GM23248 (cell line): ENCODE measurements around the gene SLC5A10. TPM values are rescaled to one million over a fixed set of nuclear protein-coding genes. Genes with fewer than 3 reads are reported as not detected.

ENCODE experiments used
- DNase-seq: peaks from one replicate; pipeline ENCODE4 v3.0.0-alpha.2; 2015
- H2AFZ ChIP-seq: fragments of 200-600 bp; sonication (generic); 2 replicates; pipeline ENCODE4 v1.6.1; 2016; ENCODE audit warnings: antibody characterized with exemption
- H3F3A ChIP-seq: fragments of 200-600 bp; sonication (generic); 2 replicates; pipeline ENCODE4 v1.6.1; 2016; ENCODE audit warnings: mild to moderate bottlenecking, antibody characterized with exemption, mixed run types; ENCODE audit not compliant: insufficient read depth
- H3K27ac ChIP-seq: fragments of 200-600 bp; sonication (generic); 2 replicates; pipeline ENCODE4 v1.5.1; 2016; ENCODE audit warnings: mild to moderate bottlenecking
- H3K27me3 ChIP-seq: fragments of 200-600 bp; sonication (generic); replicated peaks from 2 replicates; pipeline ENCODE4 v1.6.1; 2016; ENCODE audit warnings: mild to moderate bottlenecking; ENCODE audit not compliant: insufficient read depth
- H3K36me3 ChIP-seq: fragments of 200-600 bp; sonication (generic); 2 replicates; pipeline ENCODE4 v1.6.1; 2016; ENCODE audit warnings: low read depth, mild to moderate bottlenecking
- H3K4me1 ChIP-seq: fragments of 200-600 bp; sonication (generic); 2 replicates; pipeline ENCODE4 v1.6.1; 2016; ENCODE audit warnings: mild to moderate bottlenecking; ENCODE audit not compliant: insufficient read depth
- H3K4me2 ChIP-seq: fragments of 200-600 bp; sonication (generic); one replicate; pipeline ENCODE4 v1.6.1; 2016; ENCODE audit warnings: mild to moderate bottlenecking; ENCODE audit not compliant: unreplicated experiment
- H3K4me3 ChIP-seq: fragments of 200-600 bp; sonication (generic); 2 replicates; pipeline ENCODE4 v1.5.1; 2016; ENCODE audit warnings: mild to moderate bottlenecking
- H3K79me2 ChIP-seq: fragments of 200-600 bp; sonication (generic); 2 replicates; pipeline ENCODE4 v1.6.1; 2016; ENCODE audit warnings: mild to moderate bottlenecking; ENCODE audit not compliant: insufficient read depth
- H3K9ac ChIP-seq: fragments of 200-600 bp; sonication (generic); 2 replicates; pipeline ENCODE4 v1.6.1; 2016; ENCODE audit warnings: mild to moderate bottlenecking
- H3K9me2 ChIP-seq: fragments of 200-600 bp; sonication (generic); 2 replicates; pipeline ENCODE4 v1.6.1; 2016; ENCODE audit warnings: mixed run types, mild to moderate bottlenecking, moderate library complexity; ENCODE audit not compliant: insufficient read depth
- H3K9me3 ChIP-seq: fragments of 200-600 bp; sonication (generic); one replicate; pipeline ENCODE4 v1.6.1; 2017; ENCODE audit warnings: low read depth
- H4K20me1 ChIP-seq: fragments of 200-600 bp; sonication (generic); 2 replicates; pipeline ENCODE4 v1.6.0; 2016; ENCODE audit not compliant: insufficient read depth
- EZH2 ChIP-seq: fragments of 200-600 bp; sonication (generic); IDR thresholded peaks from 2 replicates; pipeline ENCODE4 v1.6.1; 2018; ENCODE audit warnings: antibody characterized with exemption, mild to moderate bottlenecking; ENCODE audit not compliant: insufficient read depth, poor library complexity, severe bottlenecking
- EZH2phosphoT487 ChIP-seq: fragments of 200-600 bp; sonication (generic); IDR thresholded peaks from 2 replicates; pipeline ENCODE4 v1.6.1; 2018; ENCODE audit warnings: antibody characterized with exemption, moderate library complexity, mild to moderate bottlenecking, low read depth; ENCODE audit not compliant: insufficient read depth
- WGBS, 2 experiments: methylation state at CpG; one replicate each; pipeline ENCODE4 v1.1.6; 2015 to 2017; ENCODE audit warnings: low lambda C conversion rate in 2 of 2, low coverage in 1 of 2; ENCODE audit errors: missing lambda C conversion rate in 2 of 2; 5-methylcytosine and 5-hydroxymethylcytosine counted together
- in situ Hi-C: fragments of 300-500 bp; cut with MboI; formaldehyde crosslinking; loops from 2 replicates; pipeline ENCODE4 v1.15.0; 2020
- polyA plus RNA-seq: library from polyadenylated mRNA; unstranded; fragments of >200 nt; fragmentation: Nextera tagmentation; extraction: Ambion mirVana; gene quantifications from 2 replicates; pipeline ENCODE4 v1.2.1, GENCODE V29; 2016
- total RNA-seq: library from RNA; depleted of rRNA; stranded (reverse); fragments of >200 nt; shearing (Covaris generic); gene quantifications from 2 replicates; pipeline ENCODE4 v1.2.3, GENCODE V29; 2014

SLC5A10 gene
- total and polyA plus RNA-seq, 2 experiments from 2014 or later = 0.10 TPM; not detected in 1

- H3K79me2 ChIP-seq = no peaks in the 10 kb centered on the region
- 94 to 95% methylated on average over 9 of the region's 9 CpGs for WGBS, 2 experiments
- TF ChIP-seq EZH2phosphoT487 = no peak
- no peak for TF ChIP-seq EZH2
Observed at GRCh38 chr17:18928628-18929125, 23.3 kb upstream of the SLC5A10 start.

GRCh38 chr17:18932360-18933055 lies 19.5 kb upstream of the SLC5A10 start:
- Histone ChIP-seq H3F3A (no peaks in the 10 kb centered on the region), H3K9me2 (no peaks in the 10 kb centered on the region), H4K20me1 (no peaks in the 10 kb centered on the region), H3K4me2 (no peak overlapping the region), H3K4me3 (no peak overlapping the region), H3K36me3 (peaks cover 11% of the 10 kb centered on the region), H3K79me2 (no peaks in the 10 kb centered on the region), H3K27ac (no peak overlapping the region), H3K9me3 (no peaks in the 10 kb centered on the region), H3K4me1 (no peaks in the 10 kb centered on the region), H2AFZ (no peak overlapping the region), H3K27me3 (peaks cover 3% of the 10 kb centered on the region; the same call in 1 of the 2 replicates), H3K9ac (no peak overlapping the region)
- whole genome bisulfite sequencing, 2 experiments = 74 to 79% methylated on average over 5 of the region's 5 CpGs
- in situ Hi-C loops = loop anchor here (10.0 kb wide), 1 partner anchor 62 kb away; no protein-coding TSS in a partner anchor
- TF ChIP-seq EZH2 (no peak), EZH2phosphoT487 (no peak)
- no peak for DNase-seq

More at GRCh38 chr17:18928628-18929125, 23.3 kb upstream of the SLC5A10 start:
- no peaks in the 10 kb centered on the region for H3K27me3 ChIP-seq
- in situ Hi-C loops = no loop called here
- H3K9ac ChIP-seq = no peak overlapping the region
- H3K9me3 ChIP-seq = no peaks in the 10 kb centered on the region
- no peaks in the 10 kb centered on the region for H3K9me2 ChIP-seq
- peaks cover 11% of the 10 kb centered on the region for H3K36me3 ChIP-seq
- no peak overlapping the region for H3K4me2 ChIP-seq
- no peak overlapping the region for H2AFZ ChIP-seq
- H3K4me3 ChIP-seq = no peak overlapping the region
- no peak for DNase-seq
- H3K4me1 ChIP-seq = no peaks in the 10 kb centered on the region
- no peak overlapping the region for H3K27ac ChIP-seq
- no peaks in the 10 kb centered on the region for H4K20me1 ChIP-seq
- no peaks in the 10 kb centered on the region for H3F3A ChIP-seq

GRCh38 chr17:18933102-18934058 lies 18.6 kb upstream of the SLC5A10 start:
- WGBS, 2 experiments = 72 to 73% methylated on average over 14 of the region's 14 CpGs
- in situ Hi-C loops = loop anchor here (10.0 kb wide), 1 partner anchor 61 kb away; no protein-coding TSS in a partner anchor

More at GRCh38 chr17:18933102-18934058, 18.6 kb upstream of the SLC5A10 start:
- Histone ChIP-seq H2AFZ (no peak overlapping the region), H3K27me3 (peaks cover 3% of the 10 kb centered on the region; the same call in 1 of the 2 replicates), H3F3A (no peaks in the 10 kb centered on the region), H3K4me3 (no peak overlapping the region), H3K27ac (no peak overlapping the region), H3K4me1 (no peaks in the 10 kb centered on the region), H3K9me3 (no peaks in the 10 kb centered on the region), H3K79me2 (no peaks in the 10 kb centered on the region), H3K9me2 (no peaks in the 10 kb centered on the region), H3K4me2 (no peak overlapping the region), H4K20me1 (no peaks in the 10 kb centered on the region), H3K36me3 (peaks cover 11% of the 10 kb centered on the region), H3K9ac (no peak overlapping the region)
- no peak for TF ChIP-seq EZH2
- no peak for TF ChIP-seq EZH2phosphoT487
- DNase-seq = no peak
